GM12872 (cell line): ENCODE results near the gene RIPPLY1.

Experiments
- TF ChIP-seq, protein P1 (sequence below): IDR thresholded peaks from 3 replicates; pipeline ENCODE4 v1.5.1; 2011; ENCODE audit warnings: low read depth, mild to moderate bottlenecking, low read length, moderate library complexity; ENCODE audit not compliant: insufficient read depth

Gene RIPPLY1, protein sequence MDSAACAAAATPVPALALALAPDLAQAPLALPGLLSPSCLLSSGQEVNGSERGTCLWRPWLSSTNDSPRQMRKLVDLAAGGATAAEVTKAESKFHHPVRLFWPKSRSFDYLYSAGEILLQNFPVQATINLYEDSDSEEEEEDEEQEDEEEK

DNA sequence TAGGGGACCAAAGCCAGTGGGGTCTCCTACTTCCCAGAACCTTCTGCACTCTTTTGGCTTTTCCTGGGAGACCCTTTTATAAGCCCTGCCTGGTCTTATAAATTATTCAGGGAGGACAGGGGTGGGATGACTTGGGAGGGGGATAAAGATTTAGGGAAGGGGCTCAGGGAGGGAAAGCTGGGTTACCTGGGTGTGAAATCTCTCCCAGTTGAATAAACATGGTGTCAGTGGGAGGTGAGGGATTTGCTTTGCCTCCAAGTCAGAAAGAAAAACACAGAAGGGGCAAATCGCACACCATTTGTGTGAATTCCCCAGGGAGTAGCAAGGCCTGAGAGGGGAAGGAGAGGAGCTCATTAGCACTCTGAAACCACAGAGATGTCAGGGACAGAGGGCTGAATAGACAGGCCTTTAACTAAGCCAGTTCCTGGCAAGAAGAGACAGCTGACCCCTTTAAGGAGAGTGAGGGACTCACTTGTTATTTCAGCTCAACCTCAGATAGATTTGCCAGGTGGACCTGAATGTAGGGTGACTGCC, at the start of gene RIPPLY1:
TSS of gene RIPPLY1 (minus strand) at position 51 of the 534 bp plus-strand sequence. CDS start 54 bp downstream, outside the sequence.
- TF ChIP-seq, protein P1, sequence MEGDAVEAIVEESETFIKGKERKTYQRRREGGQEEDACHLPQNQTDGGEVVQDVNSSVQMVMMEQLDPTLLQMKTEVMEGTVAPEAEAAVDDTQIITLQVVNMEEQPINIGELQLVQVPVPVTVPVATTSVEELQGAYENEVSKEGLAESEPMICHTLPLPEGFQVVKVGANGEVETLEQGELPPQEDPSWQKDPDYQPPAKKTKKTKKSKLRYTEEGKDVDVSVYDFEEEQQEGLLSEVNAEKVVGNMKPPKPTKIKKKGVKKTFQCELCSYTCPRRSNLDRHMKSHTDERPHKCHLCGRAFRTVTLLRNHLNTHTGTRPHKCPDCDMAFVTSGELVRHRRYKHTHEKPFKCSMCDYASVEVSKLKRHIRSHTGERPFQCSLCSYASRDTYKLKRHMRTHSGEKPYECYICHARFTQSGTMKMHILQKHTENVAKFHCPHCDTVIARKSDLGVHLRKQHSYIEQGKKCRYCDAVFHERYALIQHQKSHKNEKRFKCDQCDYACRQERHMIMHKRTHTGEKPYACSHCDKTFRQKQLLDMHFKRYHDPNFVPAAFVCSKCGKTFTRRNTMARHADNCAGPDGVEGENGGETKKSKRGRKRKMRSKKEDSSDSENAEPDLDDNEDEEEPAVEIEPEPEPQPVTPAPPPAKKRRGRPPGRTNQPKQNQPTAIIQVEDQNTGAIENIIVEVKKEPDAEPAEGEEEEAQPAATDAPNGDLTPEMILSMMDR: no peak

DNA sequence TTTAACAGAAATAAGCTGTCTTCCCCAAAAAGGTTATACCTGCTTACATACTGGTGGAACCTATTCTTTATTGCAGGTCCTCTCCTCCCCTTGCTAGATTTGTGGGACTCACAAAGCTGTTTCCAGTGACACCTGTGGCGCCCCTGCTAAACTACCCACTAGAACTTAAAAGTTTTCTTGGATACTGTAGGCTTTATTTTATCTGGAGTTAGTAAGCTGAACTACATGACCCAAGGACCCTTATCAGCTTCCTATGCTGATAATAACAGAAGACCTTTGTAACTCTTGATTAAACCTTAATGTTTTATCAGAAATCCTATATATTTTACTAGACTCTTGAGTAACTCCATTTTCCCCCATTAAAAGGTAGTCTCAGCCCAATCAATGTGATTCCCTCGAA, 49.4 kb upstream of the RIPPLY1 start:
- TF ChIP-seq, protein P1: no peak

- TF ChIP-seq, protein P1: no peak
These were observed 48.9 kb upstream of the RIPPLY1 start for GRCh38 chrX:106952089-106952488.

DNA sequence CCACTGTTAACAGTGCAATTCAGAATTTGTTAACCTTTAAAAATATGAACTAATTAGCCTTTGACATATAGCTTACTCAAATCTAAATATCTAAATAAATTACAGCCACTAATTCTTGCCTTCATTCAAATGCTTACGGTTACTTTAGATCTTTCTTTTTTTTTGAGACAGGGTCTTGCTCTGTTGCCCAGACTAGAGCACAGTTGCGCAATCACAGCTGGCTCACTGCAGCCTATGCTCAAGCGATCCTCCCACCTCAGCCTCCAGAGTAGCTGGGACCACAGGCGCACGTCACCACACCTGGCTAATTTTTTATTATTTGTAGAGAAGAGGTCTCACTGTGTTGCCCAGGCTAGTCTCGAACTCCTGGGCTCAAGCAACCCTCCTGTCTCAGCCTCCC, 48.1 kb upstream of the RIPPLY1 start:
- TF ChIP-seq, protein P1: no peak

DNA sequence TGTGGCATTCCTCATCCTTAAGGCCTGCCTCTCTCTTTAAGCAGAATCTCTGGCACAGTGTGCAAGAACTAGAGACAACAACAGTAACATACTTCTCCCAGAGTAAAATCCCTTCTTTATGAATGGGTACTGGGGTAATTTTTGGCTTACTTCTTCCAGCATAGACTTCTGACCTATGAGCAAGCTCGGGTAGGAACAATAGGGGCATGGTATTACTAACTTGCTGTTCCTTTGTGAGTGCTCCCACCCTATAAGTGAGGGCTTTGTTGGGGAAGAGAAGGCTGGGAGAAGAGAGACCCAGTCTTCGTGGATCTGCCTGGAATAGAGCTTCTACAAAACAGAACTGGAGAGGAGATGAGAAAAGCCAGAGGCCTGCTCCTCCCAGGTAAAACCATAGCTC, 47.2 kb upstream of the RIPPLY1 start:
- TF ChIP-seq, protein P1: no peak

DNA sequence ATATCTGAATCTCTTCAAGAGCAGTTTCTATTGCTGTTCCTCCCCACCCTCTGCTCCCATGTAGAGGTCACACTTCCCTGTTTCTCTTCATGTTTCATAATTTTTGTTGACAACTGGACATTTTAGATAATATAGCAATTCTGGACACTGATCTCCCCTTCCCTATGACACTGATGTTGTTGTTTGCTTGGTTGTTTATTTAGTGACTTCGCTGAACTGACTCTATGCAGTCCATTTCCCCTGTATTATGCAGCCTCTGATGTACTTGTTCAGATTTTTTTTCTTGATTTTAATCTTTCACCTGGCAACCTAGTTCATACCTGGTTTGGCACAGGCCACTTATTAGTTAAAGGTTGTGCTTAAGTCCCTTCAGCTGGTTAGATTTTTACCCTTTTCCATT, 46.2 kb upstream of the RIPPLY1 start:
- TF ChIP-seq, protein P1: no peak

- TF ChIP-seq, protein P1: no peak
These were observed 45.5 kb upstream of the RIPPLY1 start for GRCh38 chrX:106948641-106949040.
